ENCODE measurements around the gene TNRC18. TPM values are rescaled to one million over a fixed set of nuclear protein-coding genes. Genes with fewer than 3 reads are reported as not detected.

TNRC18 gene
- total and polyA plus RNA-seq, 2 donors (not counting 3 experiments of a cell fraction or from before 2014, with no cell fraction given), result 14.8 to 64.6 TPM

DNA sequence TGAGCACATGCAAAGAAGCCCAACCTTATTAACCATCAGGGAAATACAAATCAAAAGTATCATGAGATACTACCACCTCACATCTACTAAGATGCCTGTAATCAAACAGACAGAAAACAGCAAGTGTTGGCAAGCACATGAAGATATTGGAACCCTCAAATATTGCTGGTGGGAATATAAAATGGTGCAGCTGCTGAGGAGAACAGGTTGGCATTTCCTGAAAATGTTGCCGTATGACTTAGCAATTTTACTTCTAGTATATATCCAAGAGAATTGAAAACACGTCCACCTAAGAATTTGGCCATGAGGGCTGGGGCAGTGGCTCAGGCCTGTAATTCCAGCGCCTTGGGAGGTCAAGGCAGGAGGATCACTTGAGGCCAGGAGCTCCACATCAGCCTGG, 39.4 kb upstream of the TNRC18 start:
- Histone ChIP-seq H3K4me1 (ENCODE audit: control insufficient read depth, extremely low read depth, insufficient read depth, low read length) (no peaks in the 10 kb centered on the region), H3K27me3 (ENCODE audit: control insufficient read depth in 2 of 2, insufficient read depth in 2 of 2, low read length in 2 of 2) (no peaks in the 10 kb centered on the region), H3K9ac (replicated peaks; ENCODE audit: extremely low read depth, insufficient read depth, low read length) (no peak overlapping the region), H3K4me3 (replicated peaks in 1 of 3; ENCODE audit: insufficient read depth in 1 of 3, low read depth in 1 of 3, low read length in 3 of 3) (no peak overlapping the region), H4K20me1 (replicated peaks; ENCODE audit: control insufficient read depth, extremely low read depth, insufficient read depth, low read length) (no peaks in the 10 kb centered on the region), H3K79me2 (ENCODE audit: control insufficient read depth, insufficient read depth, low read length) (no peaks in the 10 kb centered on the region), H3K9me3 (replicated peaks; ENCODE audit: control insufficient read depth, insufficient read depth, low read length) (no peaks in the 10 kb centered on the region), H2AFZ (ENCODE audit: low read depth, low read length) (no peak overlapping the region), H3K27ac (ENCODE audit: insufficient read depth, low read depth, low read length) (no peak overlapping the region), H3K4me2 (ENCODE audit: insufficient read depth, low read length) (no peak overlapping the region), H3K36me3 (ENCODE audit: control insufficient read depth in 2 of 2, extremely low read depth in 1 of 2, insufficient read depth in 2 of 2, low read length in 2 of 2) (no peaks in the 10 kb centered on the region), H3K9me1 (replicated peaks; ENCODE audit: control insufficient read depth, extremely low read depth, insufficient read depth, low read length) (no peaks in the 10 kb centered on the region)
- intact Hi-C loops (cut with micrococcal nuclease) (no loop called here), dilution Hi-C loops (cut with MboI; ENCODE audit: extremely low pct_ligation_motif_present, low sequenced_read_pairs) (no loop called here)
- POLR2A ChIA-PET, result no interaction called here
- no peak for DNase-seq (ENCODE audit: low read depth, low spot score)
- no peak for FAIRE-seq
- CTCF ChIA-PET, result interaction anchor here (0.8 to 1.1 kb wide), 3 partner anchors 12 to 223 kb away, joined by 3 to 4 read pairs (median 3); no protein-coding TSS in a partner anchor
- BruUV-seq (replicated peaks), result no TSS peak
- TF ChIP-seq, protein P1, sequence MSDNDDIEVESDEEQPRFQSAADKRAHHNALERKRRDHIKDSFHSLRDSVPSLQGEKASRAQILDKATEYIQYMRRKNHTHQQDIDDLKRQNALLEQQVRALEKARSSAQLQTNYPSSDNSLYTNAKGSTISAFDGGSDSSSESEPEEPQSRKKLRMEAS (IDR thresholded peaks at IDR 0.05; ENCODE audit: insufficient read depth, insufficient read length), result no peak
- no peak for TF ChIP-seq MYC (IDR thresholded peaks at IDR 0.05; ENCODE audit: low read depth, low read length)
- TF ChIP-seq POLR2A (IDR thresholded peaks at IDR 0.05; ENCODE audit: low read depth, low read length), result no peak
- TF ChIP-seq, protein P2, sequence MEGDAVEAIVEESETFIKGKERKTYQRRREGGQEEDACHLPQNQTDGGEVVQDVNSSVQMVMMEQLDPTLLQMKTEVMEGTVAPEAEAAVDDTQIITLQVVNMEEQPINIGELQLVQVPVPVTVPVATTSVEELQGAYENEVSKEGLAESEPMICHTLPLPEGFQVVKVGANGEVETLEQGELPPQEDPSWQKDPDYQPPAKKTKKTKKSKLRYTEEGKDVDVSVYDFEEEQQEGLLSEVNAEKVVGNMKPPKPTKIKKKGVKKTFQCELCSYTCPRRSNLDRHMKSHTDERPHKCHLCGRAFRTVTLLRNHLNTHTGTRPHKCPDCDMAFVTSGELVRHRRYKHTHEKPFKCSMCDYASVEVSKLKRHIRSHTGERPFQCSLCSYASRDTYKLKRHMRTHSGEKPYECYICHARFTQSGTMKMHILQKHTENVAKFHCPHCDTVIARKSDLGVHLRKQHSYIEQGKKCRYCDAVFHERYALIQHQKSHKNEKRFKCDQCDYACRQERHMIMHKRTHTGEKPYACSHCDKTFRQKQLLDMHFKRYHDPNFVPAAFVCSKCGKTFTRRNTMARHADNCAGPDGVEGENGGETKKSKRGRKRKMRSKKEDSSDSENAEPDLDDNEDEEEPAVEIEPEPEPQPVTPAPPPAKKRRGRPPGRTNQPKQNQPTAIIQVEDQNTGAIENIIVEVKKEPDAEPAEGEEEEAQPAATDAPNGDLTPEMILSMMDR (IDR thresholded peaks at IDR 0.05; ENCODE audit: extremely low read depth in 1 of 2, insufficient read depth in 1 of 2, low read depth in 1 of 2, low read length in 2 of 2), result no peak
- TF ChIP-seq JUN (IDR thresholded peaks at IDR 0.05; ENCODE audit: borderline replicate concordance, insufficient read depth, insufficient read length, low read depth), result no peak
- TF ChIP-seq GATA2 (IDR thresholded peaks at IDR 0.05; ENCODE audit: insufficient read depth, insufficient read length, low read depth, low read length), result no peak
- TF ChIP-seq POLR2AphosphoS5 (IDR thresholded peaks at IDR 0.05; ENCODE audit: insufficient read depth, low read depth, low read length), result no peak
- no peak for TF ChIP-seq FOS (IDR thresholded peaks at IDR 0.05; ENCODE audit: borderline replicate concordance, insufficient read depth, low read length)
- no peak for TF ChIP-seq EZH2 (IDR thresholded peaks at IDR 0.05; ENCODE audit: borderline replicate concordance, low read depth, low read length, severe bottlenecking)
